Embryonic facial prominence (tissue), 1 donor: ENCODE results near the gene NFIB.

Experiments used
- DNase-seq: peaks from one replicate; pipeline ENCODE4 v3.0.0-alpha.2; 2016; ENCODE audit errors: extremely low spot score

The NFIB gene

DNA sequence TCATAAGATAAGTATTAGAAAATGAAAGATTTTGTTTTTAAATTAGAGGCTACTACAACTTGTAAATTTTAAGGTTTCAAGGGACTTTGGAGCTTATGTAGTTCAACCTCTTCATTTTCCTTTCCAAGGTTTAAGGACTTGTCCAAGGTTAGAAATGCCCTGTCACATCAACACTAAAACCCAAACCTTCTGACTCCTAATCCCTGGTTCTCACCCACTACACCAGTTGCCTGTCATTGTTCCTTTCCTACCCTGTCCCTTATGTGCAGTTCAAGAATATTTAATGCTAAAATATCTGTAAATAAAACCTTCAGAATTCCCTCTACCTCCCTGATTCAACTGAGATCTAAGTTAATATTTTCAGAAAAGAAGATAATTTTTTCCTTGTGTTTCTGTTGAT lies 206.4 kb downstream of the NFIB start:
- no peak for DNase-seq

DNA sequence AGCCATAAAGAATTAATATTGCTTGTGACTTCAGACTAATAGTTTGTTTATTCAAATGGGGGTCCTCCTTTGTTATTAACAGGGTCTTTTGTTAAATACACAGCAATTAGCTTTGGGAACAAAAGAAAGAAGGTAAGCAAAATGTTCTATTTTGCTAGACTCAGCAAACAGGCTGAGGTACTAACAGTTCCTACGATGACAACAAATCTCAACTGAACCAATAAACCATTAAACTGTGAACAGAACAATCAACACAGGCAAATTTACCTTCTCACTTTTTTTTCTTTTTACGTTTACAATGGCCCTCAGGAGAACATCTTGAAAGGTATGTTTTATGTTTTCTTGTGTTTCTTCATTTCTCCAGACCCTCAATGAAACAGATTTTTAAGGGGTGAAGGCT lies 207.2 kb downstream of the NFIB start:
- DNase-seq, result no peak

DNA sequence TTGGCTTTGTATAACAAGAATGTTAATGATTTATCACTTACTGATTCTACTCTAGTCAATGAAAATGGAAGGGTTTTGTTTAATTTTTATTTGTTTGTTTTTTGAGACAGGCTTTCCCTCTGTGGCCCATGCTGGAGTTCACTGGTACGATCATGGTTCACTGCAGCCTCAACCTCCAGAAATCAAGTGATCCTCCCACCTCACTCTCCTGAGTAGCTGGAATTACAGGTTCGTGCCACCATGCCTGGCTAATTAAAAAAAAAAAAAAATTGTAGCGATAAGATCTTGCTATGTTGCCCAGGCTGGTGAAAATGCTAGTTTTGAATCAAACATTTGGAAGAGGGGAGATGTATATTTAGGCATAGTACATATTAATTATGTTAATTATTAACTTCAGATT lies 209.4 kb downstream of the NFIB start:
- no peak for DNase-seq

DNA sequence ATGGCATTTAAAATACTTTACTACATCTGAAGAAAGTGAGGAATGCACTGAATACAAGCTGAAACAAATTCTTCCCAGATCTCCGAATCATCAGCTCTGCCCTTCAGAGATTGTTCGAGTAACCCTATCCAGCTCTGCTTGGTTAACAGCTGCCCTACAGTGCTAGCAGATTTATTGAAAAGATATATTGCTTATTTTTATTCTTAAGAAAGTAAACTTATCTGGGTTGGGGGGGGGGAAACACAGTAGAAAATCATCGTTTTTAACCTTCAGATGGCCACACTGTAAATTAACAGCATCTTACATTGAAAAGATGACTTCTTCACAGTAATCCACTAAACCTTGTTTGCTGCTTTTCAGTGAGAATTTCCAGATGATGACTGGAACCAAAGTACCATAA lies 210.8 kb downstream of the NFIB start:
- no peak for DNase-seq

DNA sequence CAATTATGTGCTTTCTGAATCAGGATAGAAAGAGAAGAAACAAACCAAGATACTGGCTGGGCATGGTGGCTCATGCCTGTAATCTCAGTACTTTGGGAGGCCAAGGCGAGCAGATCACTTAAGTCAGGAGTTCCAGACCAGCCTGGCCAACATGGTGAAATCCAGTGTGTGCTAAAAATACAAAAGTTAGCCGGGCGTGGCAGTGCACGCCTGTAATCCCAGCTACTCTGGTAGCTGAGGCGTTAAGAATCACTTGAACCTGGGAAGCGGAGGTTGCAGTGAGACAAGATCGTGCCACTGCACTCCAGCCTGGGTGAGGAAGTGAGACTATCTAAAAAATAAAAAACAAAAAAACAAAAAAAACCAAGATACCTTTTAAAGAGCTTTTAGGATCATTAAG lies 214.2 kb downstream of the NFIB start:
- DNase-seq, result no peak

DNA sequence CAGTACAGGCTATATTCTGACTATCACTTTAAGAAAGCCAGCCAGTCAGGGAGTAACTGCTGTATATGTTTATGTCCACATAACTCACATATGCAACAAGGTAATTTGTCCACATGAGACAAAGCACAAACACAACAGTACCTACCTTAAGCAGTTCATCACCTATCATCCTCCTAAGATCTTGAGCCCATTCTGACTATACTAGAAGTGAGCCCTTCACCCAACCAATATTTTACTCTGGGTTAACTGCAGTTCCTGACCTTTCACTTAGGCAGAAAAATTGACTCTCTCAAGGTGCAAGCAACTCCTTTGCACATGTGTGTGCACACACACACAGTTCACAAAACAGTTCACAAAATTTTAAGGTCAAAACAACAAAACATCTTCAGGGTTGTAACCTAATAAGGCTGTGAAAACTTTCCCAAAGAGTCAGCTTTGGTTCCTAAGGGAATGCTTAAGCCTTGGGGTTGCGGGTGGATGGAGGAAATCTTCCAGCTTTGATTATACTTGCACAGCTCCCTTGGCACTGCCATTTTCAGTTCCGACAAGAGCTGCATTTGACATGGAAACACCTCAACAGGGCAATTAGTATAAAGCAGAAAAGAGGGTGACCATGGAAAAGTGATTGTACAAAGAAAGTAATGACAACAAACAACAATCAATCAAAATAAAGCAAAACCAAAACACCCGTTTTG lies 215.3 kb downstream of the NFIB start:
- DNase-seq, result no peak

DNA sequence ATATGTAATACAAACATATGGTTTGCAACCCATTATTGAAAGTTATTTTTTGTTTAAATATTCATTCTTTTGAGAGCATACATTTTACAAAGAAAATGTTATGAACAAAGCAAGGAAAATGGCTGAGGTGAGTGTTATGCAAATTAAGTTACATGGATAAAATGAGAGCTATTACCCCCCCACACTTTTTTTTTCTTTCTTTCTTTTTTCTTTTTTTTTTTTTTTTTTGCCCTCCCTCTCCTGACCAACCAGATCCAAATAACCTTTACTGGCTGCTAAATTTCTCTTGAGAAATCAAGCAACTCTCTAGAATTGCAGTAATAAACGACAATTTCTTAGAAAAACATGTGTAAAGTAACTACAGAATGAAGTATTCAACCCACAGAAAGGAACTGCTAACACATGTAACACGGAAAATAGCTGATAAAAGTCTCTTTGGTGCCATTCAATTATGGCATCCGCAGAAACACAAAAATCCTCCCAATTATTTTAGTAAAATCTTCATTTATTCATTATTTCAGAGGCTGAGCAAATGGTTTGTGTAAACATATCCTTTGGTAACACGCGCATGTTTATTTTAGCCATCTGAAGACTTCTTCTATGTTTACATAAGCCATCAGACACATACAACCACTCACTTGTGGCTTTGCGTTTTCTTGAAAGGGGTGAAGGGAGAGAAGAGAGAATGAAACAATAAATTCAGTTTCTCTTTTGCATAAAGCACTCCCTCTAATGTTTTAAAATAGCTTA lies 216.1 kb downstream of the NFIB start:
- no peak for DNase-seq

DNA sequence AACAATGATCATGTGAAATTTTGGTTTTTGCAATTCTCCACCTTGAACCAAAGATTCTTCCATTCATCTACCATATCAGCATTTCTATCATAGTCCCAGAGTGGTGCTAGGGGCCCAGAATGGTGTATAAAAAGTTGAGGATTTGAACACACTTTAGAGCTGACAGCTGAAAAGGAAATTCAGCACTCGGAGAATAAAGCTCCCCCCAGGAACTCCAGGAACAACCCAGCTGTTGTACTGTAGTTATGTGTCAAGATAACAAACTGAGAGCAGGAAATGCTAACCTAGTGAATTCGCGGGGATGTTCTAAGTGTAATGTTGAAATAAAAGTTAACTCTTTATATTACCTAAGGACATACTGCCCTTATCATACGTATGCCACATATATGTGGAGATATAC lies 216.7 kb downstream of the NFIB start:
- DNase-seq, result peak; percentile 49

DNA sequence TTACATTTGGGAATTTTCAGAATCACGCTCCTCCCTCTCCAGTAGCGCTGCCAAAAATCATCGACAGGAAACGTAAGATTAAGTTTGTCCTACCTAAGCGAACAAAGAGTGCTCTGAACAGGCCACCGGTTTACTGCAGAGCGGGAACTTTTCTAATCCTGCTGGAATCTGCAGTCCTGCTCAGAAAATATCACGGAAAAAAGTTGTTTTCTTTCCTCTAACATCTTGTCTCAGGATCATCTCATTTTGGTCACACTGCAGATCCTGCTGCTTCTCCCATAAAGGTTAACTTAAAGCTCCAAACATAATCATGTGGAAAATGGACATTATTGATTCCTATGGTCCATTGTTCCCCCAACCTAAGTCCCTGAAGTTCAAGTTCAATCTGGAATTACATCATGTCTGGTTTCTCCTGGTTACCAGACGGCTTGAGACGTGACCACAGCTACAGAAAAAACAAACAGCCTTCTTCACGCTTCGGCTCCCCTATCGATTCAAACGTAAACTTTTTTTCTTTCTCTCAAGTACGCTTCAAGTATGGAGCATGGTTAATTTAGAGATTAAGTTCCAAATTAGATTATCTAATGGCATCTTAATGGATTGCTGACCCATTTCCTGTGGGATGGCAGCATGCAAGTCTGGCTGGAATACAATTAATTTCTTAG lies 217.6 kb downstream of the NFIB start:
- peak; percentile 81 for DNase-seq

DNA sequence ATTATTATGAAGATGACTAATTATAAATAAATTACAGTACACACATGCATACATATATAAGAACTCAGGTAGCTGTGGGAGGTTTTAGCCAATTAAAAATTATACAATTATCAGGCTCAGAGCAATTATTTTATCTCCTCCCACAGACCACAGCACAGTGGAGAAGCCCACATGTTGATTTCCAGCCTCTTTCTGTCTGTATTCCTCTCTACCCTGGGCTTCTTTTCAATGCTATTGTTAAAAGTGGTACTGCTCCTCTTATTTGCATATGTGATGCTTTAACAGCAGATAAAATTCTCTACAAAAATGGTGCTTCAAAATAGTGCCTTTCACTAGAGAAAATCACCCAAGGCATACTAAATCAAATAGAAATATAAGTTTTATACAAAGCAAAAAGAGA lies 218.7 kb downstream of the NFIB start:
- DNase-seq, result no peak

DNA sequence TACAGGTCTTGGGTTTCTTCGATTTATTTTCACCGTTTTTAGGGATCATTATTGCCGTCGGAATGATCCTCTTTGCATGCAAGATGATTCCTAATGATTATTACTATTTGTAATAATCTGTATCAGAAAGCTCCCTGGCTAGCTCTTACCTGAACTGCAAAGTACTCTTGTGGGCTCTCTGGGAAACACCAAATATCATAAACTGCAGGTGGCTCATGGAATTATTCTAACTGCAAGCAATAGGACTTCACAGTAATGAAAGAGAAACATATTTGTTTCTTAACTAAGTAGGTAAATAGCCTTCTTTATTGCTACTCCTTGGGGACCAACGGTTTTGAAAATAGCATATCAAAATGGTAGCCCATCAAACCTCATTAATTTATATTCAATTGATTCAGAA lies 219.4 kb downstream of the NFIB start:
- DNase-seq, result no peak

DNA sequence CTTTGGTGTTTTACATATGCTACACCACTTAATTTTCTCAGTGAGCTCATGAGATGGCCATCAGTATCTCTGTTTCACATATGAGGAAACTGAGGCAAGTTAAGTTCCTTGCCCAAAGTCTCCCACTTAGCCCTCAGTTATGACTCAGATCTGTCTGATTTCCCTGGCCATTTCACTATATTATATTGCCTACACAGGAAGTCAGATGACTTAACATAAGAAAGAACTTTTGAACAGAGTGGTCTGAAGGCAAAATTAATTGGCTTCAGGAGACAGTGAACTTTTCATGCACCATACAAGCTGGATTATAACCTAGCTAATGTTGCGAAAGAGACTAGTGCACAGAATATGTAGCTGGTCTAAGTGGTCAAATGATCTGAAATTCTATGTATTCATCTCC lies 221.6 kb downstream of the NFIB start:
- DNase-seq, result no peak

DNA sequence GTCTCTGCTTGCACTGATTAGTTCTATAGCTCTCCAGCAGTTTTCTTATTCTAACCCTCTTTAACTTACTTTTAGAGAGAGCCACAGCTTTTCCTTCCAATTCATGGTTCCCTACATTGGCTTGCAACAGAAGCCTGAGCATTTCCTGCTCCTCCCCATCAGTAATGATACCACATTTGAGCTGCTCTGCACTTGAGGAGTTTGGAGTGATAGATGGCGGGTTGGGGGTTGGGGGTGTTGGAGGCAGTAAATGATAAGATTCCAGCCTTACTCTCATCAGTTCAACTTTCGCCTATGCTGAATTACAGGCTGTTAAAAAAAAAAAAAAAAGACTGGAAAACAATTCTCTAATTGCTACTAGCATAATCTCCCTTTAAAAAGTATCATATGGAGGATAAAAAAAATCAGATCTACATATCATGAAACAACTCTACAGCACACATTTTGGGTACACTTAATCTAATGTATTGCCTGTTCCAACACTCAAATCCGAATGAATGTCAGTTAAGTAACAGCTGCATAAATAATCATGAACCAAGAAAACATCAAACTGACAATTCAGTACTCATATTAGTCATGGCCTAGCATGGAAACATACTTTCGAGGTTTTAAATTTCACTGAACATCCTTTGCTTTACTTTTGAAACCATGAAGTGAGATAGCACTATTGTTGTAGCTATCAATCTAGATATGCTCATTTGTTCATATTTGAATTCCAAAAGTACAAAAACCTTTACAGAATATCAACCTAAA lies 224.7 kb downstream of the NFIB start:
- DNase-seq, result no peak

DNA sequence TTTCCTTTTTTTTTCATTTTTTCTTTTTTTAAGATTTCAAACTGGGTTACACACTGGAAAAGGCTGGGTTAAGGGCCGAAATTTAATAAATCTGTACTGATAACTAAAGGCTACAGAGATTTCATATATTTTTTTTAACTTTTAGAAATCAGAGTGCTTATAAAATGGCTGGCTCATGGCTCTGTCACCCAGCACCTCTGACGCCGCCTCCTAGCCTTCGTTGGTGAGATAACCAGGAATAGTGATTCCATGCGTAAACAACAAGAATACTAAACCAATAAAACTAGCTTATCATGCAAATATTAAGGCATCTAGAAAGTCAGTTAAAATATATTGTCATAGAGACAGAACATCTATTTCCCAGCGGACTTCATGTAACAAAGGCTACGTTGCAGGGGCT lies 226.4 kb downstream of the NFIB start:
- DNase-seq, result no peak

DNA sequence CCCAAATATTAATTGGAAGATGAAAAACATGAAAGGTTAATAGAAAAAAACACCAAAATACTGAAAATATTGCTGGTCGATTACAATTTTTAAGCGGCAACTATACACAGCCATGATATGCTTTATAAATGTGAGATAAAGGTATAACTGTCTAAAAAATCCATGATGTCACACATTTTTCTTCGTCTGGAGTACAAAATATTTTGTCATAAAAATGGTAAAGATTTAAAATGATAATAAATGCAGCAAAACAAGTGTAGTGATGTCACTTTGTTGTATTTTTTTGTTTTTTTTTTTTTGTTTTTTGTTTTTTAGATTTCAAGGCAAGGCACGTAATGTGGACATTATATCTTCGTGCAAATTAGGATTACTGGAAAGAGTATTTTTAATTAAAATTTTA lies 227.4 kb downstream of the NFIB start:
- no peak for DNase-seq

DNA sequence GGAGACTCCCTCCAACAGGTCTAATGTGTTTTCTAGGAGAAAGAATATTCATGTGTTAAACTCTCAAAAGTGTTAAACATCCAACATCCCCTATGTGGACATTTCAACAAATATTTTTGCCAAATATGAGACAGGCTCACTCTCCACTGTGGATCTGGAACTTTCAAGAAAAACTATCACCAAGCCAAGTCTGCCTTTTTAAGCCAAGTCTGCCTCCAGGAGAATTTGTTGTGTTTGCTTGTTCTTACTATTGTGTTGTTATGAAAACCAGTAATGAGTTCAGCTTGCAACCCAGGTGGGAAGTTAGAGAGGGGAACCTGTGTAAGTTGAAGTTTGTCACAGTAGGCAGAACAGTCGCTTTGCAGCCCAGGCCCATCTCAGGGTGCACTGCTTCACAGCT lies 228.1 kb downstream of the NFIB start:
- DNase-seq, result no peak

DNA sequence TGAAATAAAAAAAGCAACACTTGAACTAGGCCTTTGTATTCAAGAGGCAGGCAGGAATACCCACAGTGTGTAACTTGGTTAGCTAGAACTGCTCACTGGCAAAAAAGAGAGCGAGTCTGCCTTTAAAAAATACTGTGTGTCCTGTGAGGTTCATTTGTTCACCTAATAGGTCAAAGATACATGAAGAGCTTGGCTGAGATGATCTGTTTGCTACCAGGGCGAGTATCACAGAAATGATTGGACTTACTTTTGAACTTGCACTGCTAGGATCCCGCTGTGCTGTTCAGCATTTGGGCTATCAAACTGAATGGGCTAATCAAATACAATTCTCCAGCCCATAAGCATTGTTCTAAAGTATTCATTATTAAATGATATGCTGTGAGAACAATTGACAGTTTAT lies 229.1 kb downstream of the NFIB start:
- no peak for DNase-seq

DNA sequence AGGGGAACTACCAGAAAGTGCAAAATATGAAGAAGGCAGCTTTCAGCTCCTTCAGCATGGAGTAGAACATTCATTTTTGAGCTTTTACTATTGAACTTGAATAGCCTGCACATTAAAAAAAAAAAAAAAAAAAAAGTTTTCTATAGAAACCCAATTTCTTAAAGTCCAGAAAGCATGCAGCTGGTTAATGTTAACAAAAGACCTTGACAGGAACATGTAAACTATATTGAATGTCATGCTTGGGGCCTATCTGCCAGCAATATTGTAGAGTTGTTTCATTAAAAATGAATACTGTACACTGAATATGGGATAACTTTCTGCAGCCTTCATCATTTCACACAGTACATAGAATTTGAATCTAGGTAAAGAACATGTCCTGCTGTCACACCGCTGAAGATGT lies 230.6 kb downstream of the NFIB start:
- no peak for DNase-seq

DNA sequence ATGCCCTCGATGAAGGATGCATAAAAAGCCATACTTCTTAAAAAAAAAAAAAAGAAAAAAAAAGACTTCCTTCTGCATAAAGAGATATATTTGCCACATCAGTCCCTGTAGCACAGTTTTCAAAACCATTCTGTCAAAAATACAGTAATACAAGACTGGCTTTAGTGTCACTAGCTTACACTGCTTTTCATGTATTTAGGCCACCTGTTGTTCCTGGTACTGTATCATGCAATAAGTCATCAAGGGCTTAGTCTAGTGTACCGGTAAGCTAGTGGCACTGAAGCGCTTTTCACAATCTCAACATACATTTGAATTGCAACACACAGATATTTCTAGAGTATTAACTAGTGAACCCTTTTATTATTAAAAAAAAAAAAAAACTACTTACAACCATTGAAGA lies 231.2 kb downstream of the NFIB start:
- no peak for DNase-seq

DNA sequence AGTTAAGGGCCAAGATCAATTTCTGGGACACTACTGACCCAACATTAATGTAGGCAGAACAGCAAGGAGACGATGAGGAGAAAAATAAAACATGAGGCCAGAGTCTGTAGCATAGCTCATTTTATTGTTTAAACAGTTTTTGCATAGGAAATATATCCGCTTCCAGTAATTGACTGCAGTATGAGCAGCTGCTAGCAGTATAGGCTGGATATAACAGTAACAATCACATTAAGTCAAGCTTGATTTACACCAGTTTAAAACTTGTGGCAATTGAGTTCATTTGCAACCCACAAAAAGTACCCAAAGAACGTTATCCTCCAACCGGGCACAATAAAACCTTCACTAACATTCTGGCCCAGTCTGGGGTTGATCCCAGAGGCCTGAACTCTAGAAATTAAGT lies 232.2 kb downstream of the NFIB start:
- no peak for DNase-seq

DNA sequence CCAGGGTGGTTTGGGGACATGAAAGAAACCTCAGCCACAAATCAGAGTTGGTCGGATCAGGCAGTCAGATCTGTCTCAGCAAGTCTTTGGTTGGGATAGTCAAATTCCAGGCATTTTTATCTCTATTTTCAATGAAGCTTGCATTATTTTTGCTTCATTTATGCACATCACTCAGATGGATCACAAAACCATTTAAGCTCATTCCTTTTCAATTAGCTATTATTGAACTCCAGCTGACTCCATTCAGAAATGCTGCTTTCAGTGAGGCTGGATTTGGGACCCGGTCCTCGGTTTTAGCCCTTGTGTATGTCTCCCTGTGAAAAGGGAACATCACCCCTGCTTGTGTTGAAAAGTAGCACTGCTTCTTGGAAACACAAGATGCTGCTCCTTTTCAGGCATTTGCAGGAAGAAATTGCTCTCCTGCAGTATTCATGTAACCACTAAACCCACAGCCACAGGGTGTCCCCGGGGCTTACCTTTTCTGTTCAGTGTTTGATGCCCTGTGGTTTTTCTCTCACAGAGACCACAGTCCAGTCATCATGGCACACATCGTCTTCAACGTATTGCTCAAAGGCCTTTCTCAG lies 232.9 kb downstream of the NFIB start:
- no peak for DNase-seq

DNA sequence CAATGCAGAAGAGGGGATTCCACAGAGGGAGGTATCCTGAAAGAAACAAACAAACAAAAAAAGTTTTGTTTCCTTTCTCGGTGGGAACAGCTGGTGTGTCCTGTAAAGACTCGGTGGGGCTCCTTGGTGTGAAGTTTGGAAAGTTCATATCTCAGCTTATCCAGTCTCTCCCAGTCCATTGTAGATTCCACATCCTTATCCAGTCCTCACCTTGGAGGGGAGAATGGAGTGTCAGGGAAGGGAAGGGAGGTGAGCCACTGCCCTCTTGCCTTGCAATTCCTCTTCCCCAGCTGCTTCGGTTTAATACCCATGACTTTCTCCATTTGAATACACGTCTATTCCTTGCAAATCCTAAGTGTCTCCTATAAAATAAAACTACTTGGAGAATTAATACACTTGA lies 234.5 kb downstream of the NFIB start:
- DNase-seq, result no peak
